ENCODE measurements around the gene TPRG1L. TPM values are rescaled to one million over a fixed set of nuclear protein-coding genes. Genes with fewer than 3 reads are reported as not detected.

TPRG1L gene
- total RNA-seq, 1 experiment from 2014 or later: 13.7 TPM

- Histone ChIP-seq H3K9me3 (ENCODE audit: low read depth, low read length, poor library complexity, severe bottlenecking) (no peaks in the 10 kb centered on the region), H3K4me1 (ENCODE audit: insufficient read depth, low read length, poor library complexity, severe bottlenecking) (peaks cover 6% of the 10 kb centered on the region), H3K27me3 (replicated peaks; ENCODE audit: insufficient read depth, low read depth, low read length, poor library complexity) (no peaks in the 10 kb centered on the region), H3K36me3 (ENCODE audit: insufficient read depth, low read length, poor library complexity, severe bottlenecking) (no peaks in the 10 kb centered on the region), H3K4me3 (ENCODE audit: low read depth, low read length, poor library complexity, severe bottlenecking) (no peak overlapping the region), H3K27ac (ENCODE audit: low read depth, low read length, poor library complexity, severe bottlenecking) (no peak overlapping the region)
- DNase-seq (ENCODE audit: low spot score): no peak
- TF ChIP-seq CTCF (conservative IDR thresholded peaks at IDR 0.05; ENCODE audit: low read depth, low read length): no peak
- TF ChIP-seq EZH2 (IDR thresholded peaks at IDR 0.05; ENCODE audit: borderline replicate concordance, low read depth, low read length, poor library complexity, severe bottlenecking): no peak
- POLR2A ChIA-PET (ENCODE audit: low non-redundant PET): no interaction called here
- CTCF ChIA-PET: no interaction called here
- BruUV-seq (replicated peaks): no TSS peak
- intact Hi-C loops (cut with micrococcal nuclease; ENCODE audit: unreplicated experiment): no loop called here
These were observed 27.9 kb upstream of the TPRG1L start for GRCh38 chr1:3596663-3597598.

GRCh38 chr1:3597599-3597964 is 27.2 kb upstream of the TPRG1L start:
- peaks cover 6% of the 10 kb centered on the region for H3K4me1 ChIP-seq (ENCODE audit: insufficient read depth, low read length, poor library complexity, severe bottlenecking)
- TF ChIP-seq CTCF (conservative IDR thresholded peaks at IDR 0.05; ENCODE audit: low read depth, low read length) (no peak), EZH2 (IDR thresholded peaks at IDR 0.05; ENCODE audit: borderline replicate concordance, low read depth, low read length, poor library complexity, severe bottlenecking) (no peak)
- no peaks in the 10 kb centered on the region for H3K36me3 ChIP-seq (ENCODE audit: insufficient read depth, low read length, poor library complexity, severe bottlenecking)
- CTCF ChIA-PET: no interaction called here
- H3K4me3 ChIP-seq (ENCODE audit: low read depth, low read length, poor library complexity, severe bottlenecking): no peak overlapping the region
- no peaks in the 10 kb centered on the region for H3K9me3 ChIP-seq (ENCODE audit: low read depth, low read length, poor library complexity, severe bottlenecking)
- H3K27ac ChIP-seq (ENCODE audit: low read depth, low read length, poor library complexity, severe bottlenecking): no peak overlapping the region
- no peaks in the 10 kb centered on the region for H3K27me3 ChIP-seq (replicated peaks; ENCODE audit: insufficient read depth, low read depth, low read length, poor library complexity)
- intact Hi-C loops (cut with micrococcal nuclease; ENCODE audit: unreplicated experiment): no loop called here
- POLR2A ChIA-PET (ENCODE audit: low non-redundant PET): no interaction called here
- no TSS peak for BruUV-seq (replicated peaks)
- DNase-seq (ENCODE audit: low spot score): no peak

- intact Hi-C loops (cut with micrococcal nuclease; ENCODE audit: unreplicated experiment): no loop called here
- CTCF ChIA-PET: no interaction called here
- no peak for DNase-seq (ENCODE audit: low spot score)
- no TSS peak for BruUV-seq (replicated peaks)
- POLR2A ChIA-PET (ENCODE audit: low non-redundant PET): no interaction called here
- Histone ChIP-seq H3K27me3 (replicated peaks; ENCODE audit: insufficient read depth, low read depth, low read length, poor library complexity) (no peaks in the 10 kb centered on the region), H3K9me3 (ENCODE audit: low read depth, low read length, poor library complexity, severe bottlenecking) (no peaks in the 10 kb centered on the region), H3K4me1 (ENCODE audit: insufficient read depth, low read length, poor library complexity, severe bottlenecking) (peaks cover 6% of the 10 kb centered on the region), H3K4me3 (ENCODE audit: low read depth, low read length, poor library complexity, severe bottlenecking) (no peak overlapping the region), H3K36me3 (ENCODE audit: insufficient read depth, low read length, poor library complexity, severe bottlenecking) (no peaks in the 10 kb centered on the region), H3K27ac (ENCODE audit: low read depth, low read length, poor library complexity, severe bottlenecking) (no peak overlapping the region)
- no peak for TF ChIP-seq CTCF (conservative IDR thresholded peaks at IDR 0.05; ENCODE audit: low read depth, low read length)
- no peak for TF ChIP-seq EZH2 (IDR thresholded peaks at IDR 0.05; ENCODE audit: borderline replicate concordance, low read depth, low read length, poor library complexity, severe bottlenecking)
These were observed 26.7 kb upstream of the TPRG1L start for GRCh38 chr1:3598051-3598491.
